ENCODE data around the gene PFAS.

DNA sequence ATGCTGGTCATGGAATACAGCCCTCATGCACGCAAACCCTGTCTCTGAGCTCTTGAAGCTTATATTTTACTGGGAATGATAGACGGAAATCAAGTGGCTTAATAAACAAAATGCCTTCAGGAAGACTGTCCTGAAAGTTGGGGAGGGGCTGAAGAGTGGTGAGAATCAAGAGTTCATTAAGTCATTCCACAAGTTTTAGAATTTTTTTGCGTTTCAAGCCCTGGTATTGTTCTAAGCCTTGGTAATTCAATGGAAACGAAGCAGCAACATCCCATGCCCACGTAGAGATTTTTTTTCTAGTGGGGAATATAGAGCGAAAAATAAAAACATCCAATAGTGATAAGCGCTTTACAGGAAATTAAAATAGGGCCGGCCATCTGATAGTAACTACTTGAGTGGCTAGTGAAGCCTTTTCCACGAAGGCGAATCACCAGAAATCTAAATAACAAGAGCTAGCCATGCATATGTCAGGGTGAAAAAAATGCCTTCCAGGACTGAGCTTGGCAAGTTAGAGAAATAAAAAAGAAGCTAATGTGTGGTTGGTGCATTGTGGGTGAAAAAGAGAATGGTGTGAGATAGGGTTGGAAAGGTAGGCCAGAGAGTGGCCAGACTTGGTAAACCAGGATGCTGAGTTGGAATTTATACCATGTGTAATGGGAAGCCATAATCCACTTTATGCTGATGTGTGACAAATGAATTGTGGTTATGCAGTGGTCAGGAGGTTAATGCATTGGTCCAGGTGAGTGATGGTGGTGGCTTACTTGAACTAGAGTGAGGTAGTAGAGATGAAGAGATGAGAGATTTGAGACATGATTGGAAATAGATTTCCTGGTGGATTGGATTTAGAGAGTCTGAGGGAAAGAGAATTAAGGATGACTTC, 772 bp downstream of the PFAS start:
- TF ChIP-seq FOXJ3 (CRISPR knock-in tag; IDR thresholded peaks at IDR 0.05; ENCODE audit: borderline replicate concordance): no peak
- TF ChIP-seq, protein P1, sequence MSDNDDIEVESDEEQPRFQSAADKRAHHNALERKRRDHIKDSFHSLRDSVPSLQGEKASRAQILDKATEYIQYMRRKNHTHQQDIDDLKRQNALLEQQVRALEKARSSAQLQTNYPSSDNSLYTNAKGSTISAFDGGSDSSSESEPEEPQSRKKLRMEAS (CRISPR knock-in tag; IDR thresholded peaks at IDR 0.05): no peak
- no peak for TF ChIP-seq ZNF317 (CRISPR knock-in tag; IDR thresholded peaks at IDR 0.05; ENCODE audit: borderline replicate concordance, low read depth)
- TF ChIP-seq, protein P2, sequence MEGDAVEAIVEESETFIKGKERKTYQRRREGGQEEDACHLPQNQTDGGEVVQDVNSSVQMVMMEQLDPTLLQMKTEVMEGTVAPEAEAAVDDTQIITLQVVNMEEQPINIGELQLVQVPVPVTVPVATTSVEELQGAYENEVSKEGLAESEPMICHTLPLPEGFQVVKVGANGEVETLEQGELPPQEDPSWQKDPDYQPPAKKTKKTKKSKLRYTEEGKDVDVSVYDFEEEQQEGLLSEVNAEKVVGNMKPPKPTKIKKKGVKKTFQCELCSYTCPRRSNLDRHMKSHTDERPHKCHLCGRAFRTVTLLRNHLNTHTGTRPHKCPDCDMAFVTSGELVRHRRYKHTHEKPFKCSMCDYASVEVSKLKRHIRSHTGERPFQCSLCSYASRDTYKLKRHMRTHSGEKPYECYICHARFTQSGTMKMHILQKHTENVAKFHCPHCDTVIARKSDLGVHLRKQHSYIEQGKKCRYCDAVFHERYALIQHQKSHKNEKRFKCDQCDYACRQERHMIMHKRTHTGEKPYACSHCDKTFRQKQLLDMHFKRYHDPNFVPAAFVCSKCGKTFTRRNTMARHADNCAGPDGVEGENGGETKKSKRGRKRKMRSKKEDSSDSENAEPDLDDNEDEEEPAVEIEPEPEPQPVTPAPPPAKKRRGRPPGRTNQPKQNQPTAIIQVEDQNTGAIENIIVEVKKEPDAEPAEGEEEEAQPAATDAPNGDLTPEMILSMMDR (IDR thresholded peaks at IDR 0.05): no peak
- TF ChIP-seq, protein P3, sequence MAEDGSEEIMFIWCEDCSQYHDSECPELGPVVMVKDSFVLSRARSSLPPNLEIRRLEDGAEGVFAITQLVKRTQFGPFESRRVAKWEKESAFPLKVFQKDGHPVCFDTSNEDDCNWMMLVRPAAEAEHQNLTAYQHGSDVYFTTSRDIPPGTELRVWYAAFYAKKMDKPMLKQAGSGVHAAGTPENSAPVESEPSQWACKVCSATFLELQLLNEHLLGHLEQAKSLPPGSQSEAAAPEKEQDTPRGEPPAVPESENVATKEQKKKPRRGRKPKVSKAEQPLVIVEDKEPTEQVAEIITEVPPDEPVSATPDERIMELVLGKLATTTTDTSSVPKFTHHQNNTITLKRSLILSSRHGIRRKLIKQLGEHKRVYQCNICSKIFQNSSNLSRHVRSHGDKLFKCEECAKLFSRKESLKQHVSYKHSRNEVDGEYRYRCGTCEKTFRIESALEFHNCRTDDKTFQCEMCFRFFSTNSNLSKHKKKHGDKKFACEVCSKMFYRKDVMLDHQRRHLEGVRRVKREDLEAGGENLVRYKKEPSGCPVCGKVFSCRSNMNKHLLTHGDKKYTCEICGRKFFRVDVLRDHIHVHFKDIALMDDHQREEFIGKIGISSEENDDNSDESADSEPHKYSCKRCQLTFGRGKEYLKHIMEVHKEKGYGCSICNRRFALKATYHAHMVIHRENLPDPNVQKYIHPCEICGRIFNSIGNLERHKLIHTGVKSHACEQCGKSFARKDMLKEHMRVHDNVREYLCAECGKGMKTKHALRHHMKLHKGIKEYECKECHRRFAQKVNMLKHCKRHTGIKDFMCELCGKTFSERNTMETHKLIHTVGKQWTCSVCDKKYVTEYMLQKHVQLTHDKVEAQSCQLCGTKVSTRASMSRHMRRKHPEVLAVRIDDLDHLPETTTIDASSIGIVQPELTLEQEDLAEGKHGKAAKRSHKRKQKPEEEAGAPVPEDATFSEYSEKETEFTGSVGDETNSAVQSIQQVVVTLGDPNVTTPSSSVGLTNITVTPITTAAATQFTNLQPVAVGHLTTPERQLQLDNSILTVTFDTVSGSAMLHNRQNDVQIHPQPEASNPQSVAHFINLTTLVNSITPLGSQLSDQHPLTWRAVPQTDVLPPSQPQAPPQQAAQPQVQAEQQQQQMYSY (CRISPR knock-in tag; IDR thresholded peaks at IDR 0.05): no peak
- TF ChIP-seq, protein P4, sequence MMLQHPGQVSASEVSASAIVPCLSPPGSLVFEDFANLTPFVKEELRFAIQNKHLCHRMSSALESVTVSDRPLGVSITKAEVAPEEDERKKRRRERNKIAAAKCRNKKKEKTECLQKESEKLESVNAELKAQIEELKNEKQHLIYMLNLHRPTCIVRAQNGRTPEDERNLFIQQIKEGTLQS (CRISPR knock-in tag; conservative IDR thresholded peaks at IDR 0.05): no peak
- TF ChIP-seq ZNF121 (CRISPR knock-in tag; IDR thresholded peaks at IDR 0.05): no peak
- TF ChIP-seq, protein P5, sequence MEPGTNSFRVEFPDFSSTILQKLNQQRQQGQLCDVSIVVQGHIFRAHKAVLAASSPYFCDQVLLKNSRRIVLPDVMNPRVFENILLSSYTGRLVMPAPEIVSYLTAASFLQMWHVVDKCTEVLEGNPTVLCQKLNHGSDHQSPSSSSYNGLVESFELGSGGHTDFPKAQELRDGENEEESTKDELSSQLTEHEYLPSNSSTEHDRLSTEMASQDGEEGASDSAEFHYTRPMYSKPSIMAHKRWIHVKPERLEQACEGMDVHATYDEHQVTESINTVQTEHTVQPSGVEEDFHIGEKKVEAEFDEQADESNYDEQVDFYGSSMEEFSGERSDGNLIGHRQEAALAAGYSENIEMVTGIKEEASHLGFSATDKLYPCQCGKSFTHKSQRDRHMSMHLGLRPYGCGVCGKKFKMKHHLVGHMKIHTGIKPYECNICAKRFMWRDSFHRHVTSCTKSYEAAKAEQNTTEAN (CRISPR knock-in tag; IDR thresholded peaks at IDR 0.05): no peak

Measured in WTC11 (cell line).